SK-N-SH (cell line): ENCODE measurements around the gene WWOX. TPM values are rescaled to one million over a fixed set of nuclear protein-coding genes. Genes with fewer than 3 reads are reported as not detected.

ENCODE experiments used
- CTCF ChIA-PET: fragments of 300-600, 350-600 bp; formaldehyde crosslinking; extraction: SDS; loops from one replicate; lab custom pipeline; 2021; lab: Yijun Ruan, JAX
- POLR2A ChIA-PET: fragments of 350-600 bp; sonication (Branson Sonifier 250); formaldehyde crosslinking; extraction: SDS; loops from one replicate; lab custom pipeline; 2020; ENCODE audit warnings: antibody characterized with exemption, inconsistent platforms; lab: Yijun Ruan, JAX
- DNase-seq: peaks from one replicate; pipeline ENCODE4 v3.0.0; 2012
- H2AFZ ChIP-seq: fragments of 200-600 bp; sonication (generic); 2 replicates; pipeline ENCODE4 v1.8.1; 2016; ENCODE audit warnings: antibody characterized with exemption, mild to moderate bottlenecking, low read depth
- H3F3A ChIP-seq: fragments of 200-600 bp; sonication (generic); replicated peaks from 2 replicates; pipeline ENCODE3; 2016; ENCODE audit warnings: antibody characterized with exemption, mild to moderate bottlenecking; ENCODE audit not compliant: insufficient read depth
- H3K27ac ChIP-seq, 2 experiments: fragments of 200-500 bp in 1 of 2; fragments of 200-600 bp in 1 of 2; sonication (Bioruptor generic) in 1 of 2; sonication (generic), shearing (Covaris generic) in 1 of 2; 2 replicates each; pipeline versions ENCODE4 v1.5.1 to v1.6.1; 2014 to 2016; ENCODE audit warnings: low read depth in 2 of 2, inconsistent platforms in 1 of 2, low read length in 1 of 2, mild to moderate bottlenecking in 1 of 2, mixed read lengths in 1 of 2
- H3K27me3 ChIP-seq: fragments of 200-600 bp; sonication (generic), shearing (Covaris generic); 2 replicates; pipeline ENCODE4 v1.6.1; 2016; ENCODE audit warnings: mixed run types; ENCODE audit not compliant: insufficient read depth
- H3K36me3 ChIP-seq, 2 experiments: fragments of 200-500 bp in 1 of 2; fragments of 200-600 bp in 1 of 2; sonication (Bioruptor generic) in 1 of 2; sonication (generic) in 1 of 2; replicated peaks in 1 of 2; 2 replicates each; pipeline versions ENCODE3 to v1.5.1; 2014 to 2016; ENCODE audit warnings: low read length in 1 of 2, mild to moderate bottlenecking in 1 of 2; ENCODE audit not compliant: insufficient read depth in 2 of 2, control insufficient read depth in 1 of 2
- H3K4me1 ChIP-seq, 2 experiments: fragments of 200-500 bp in 1 of 2; fragments of 200-600 bp in 1 of 2; sonication (Bioruptor generic) in 1 of 2; sonication (generic), shearing (Covaris generic) in 1 of 2; 2 replicates each; pipeline versions ENCODE4 v1.5.1 to v1.6.1; 2014 to 2016; ENCODE audit warnings: low read depth in 1 of 2, low read length in 1 of 2, mixed run types in 1 of 2; ENCODE audit not compliant: insufficient read depth in 2 of 2, control insufficient read depth in 1 of 2
- H3K4me2 ChIP-seq: fragments of 200-600 bp; sonication (generic), shearing (Covaris generic); 2 replicates; pipeline ENCODE4 v1.6.1; 2017; ENCODE audit warnings: mixed run types
- H3K4me3 ChIP-seq, 2 experiments: fragments of 200-500 bp in 1 of 2; fragments of 200-600 bp in 1 of 2; sonication (Bioruptor generic) in 1 of 2; sonication (generic), shearing (Covaris generic) in 1 of 2; 2 replicates each; pipeline versions ENCODE4 v1.5.1 to v1.8.1; 2014 to 2016; ENCODE audit warnings: low read depth in 2 of 2, inconsistent platforms in 1 of 2, low read length in 1 of 2, mild to moderate bottlenecking in 1 of 2, mixed read lengths in 1 of 2, moderate library complexity in 1 of 2
- H3K79me2 ChIP-seq: fragments of 200-600 bp; sonication (generic); 2 replicates; pipeline ENCODE4 v1.8.1; 2017; ENCODE audit warnings: mild to moderate bottlenecking; ENCODE audit not compliant: insufficient read depth
- H3K9ac ChIP-seq: fragments of 200-600 bp; sonication (generic); 2 replicates; pipeline ENCODE4 v1.6.1; 2017; ENCODE audit warnings: mixed run types
- H3K9me2 ChIP-seq: fragments of 200-600 bp; sonication (generic); 2 replicates; pipeline ENCODE4 v1.6.1; 2017; ENCODE audit warnings: mixed run types
- H3K9me3 ChIP-seq: fragments of 200-600 bp; sonication (generic); 2 replicates; pipeline ENCODE4 v1.6.1; 2017; ENCODE audit warnings: mixed run types, mild to moderate bottlenecking, moderate library complexity
- H4K20me1 ChIP-seq: fragments of 200-600 bp; sonication (generic); 2 replicates; pipeline ENCODE4 v1.6.1; 2017; ENCODE audit warnings: mild to moderate bottlenecking, mixed run types; ENCODE audit not compliant: insufficient read depth
- CHD2 ChIP-seq: fragments of 150-350 bp; IDR thresholded peaks from 2 replicates; pipeline ENCODE4 v1.6.1; 2018; ENCODE audit warnings: low read length; ENCODE audit not compliant: partially characterized antibody
- ELF1 ChIP-seq: IDR thresholded peaks from 2 replicates; pipeline ENCODE4 v1.4.0; 2012
- EZH2phosphoT487 ChIP-seq: fragments of 200-600 bp; sonication (generic); IDR thresholded peaks from 2 replicates; pipeline ENCODE4 v1.6.1; 2017; ENCODE audit warnings: low read depth, mixed run types, mild to moderate bottlenecking, antibody characterized with exemption, moderate library complexity, borderline replicate concordance
- FOXM1 ChIP-seq: IDR thresholded peaks from 2 replicates; pipeline ENCODE4 v1.4.0; 2012; ENCODE audit warnings: low read depth, mild to moderate bottlenecking
- JUND ChIP-seq: IDR thresholded peaks from 2 replicates; pipeline ENCODE4 v1.4.0; 2012
- MXI1 ChIP-seq: IDR thresholded peaks from 2 replicates; pipeline ENCODE4 v1.6.1; 2012; ENCODE audit warnings: mild to moderate bottlenecking, low read depth, low read length, improper control_type of control experiment
- NFIC ChIP-seq: IDR thresholded peaks from 2 replicates; pipeline ENCODE4 v1.4.0; 2012; ENCODE audit warnings: borderline replicate concordance
- NRF1 ChIP-seq: IDR thresholded peaks from 2 replicates; pipeline ENCODE4 v1.6.1; 2012; ENCODE audit warnings: low read depth, mild to moderate bottlenecking, low read length
- RCOR1 ChIP-seq: fragments of 150-350 bp; IDR thresholded peaks from 2 replicates; pipeline ENCODE4 v1.6.1; 2017; ENCODE audit warnings: antibody characterized with exemption, low read length
- RXRA ChIP-seq: IDR thresholded peaks from 2 replicates; pipeline ENCODE4 v1.4.0; 2012; ENCODE audit warnings: low read depth, mild to moderate bottlenecking, borderline replicate concordance
- TCF12 ChIP-seq: IDR thresholded peaks from 2 replicates; pipeline ENCODE4 v1.4.0; 2012
- TEAD4 ChIP-seq: IDR thresholded peaks from 2 replicates; pipeline ENCODE4 v1.4.0; 2012; ENCODE audit warnings: mild to moderate bottlenecking, borderline replicate concordance; ENCODE audit not compliant: insufficient read depth
- YY1 ChIP-seq: IDR thresholded peaks from 2 replicates; pipeline ENCODE4 v1.4.0; 2012; ENCODE audit warnings: low read depth, mild to moderate bottlenecking
- WGBS: methylation state at CpG from one replicate; pipeline ENCODE4 v1.1.6; 2017; ENCODE audit warnings: low lambda C conversion rate; 5-methylcytosine and 5-hydroxymethylcytosine counted together
- polyA plus RNA-seq, 3 experiments: library from polyadenylated mRNA; depleted of rRNA; stranded (reverse); fragments of >200 nt; gene quantifications; 2 replicates each; pipeline ENCODE4 v1.2.3, GENCODE V29; 2012
- TF ChIP-seq, protein P1 (sequence below): fragments of 150-350 bp; IDR thresholded peaks from 2 replicates; pipeline ENCODE4 v1.6.1; 2017; ENCODE audit warnings: antibody characterized with exemption, low read length, low read depth, borderline replicate concordance
- TF ChIP-seq, protein P2 (sequence below): IDR thresholded peaks from 2 replicates; pipeline ENCODE4; 2012
- TF ChIP-seq, protein P3 (sequence below): fragments of 200-600 bp; sonication (generic); IDR thresholded peaks from 2 replicates; pipeline ENCODE4 v1.6.1; 2017; ENCODE audit warnings: antibody characterized with exemption, mild to moderate bottlenecking, moderate library complexity
- TF ChIP-seq, protein P4 (sequence below): IDR thresholded peaks from 2 replicates; pipeline ENCODE4 v1.4.0; 2012; ENCODE audit warnings: low read depth
- TF ChIP-seq, protein P5 (sequence below): IDR thresholded peaks from 2 replicates; pipeline ENCODE4 v1.6.1; 2012; ENCODE audit warnings: mild to moderate bottlenecking, low read depth, low read length, moderate library complexity
- TF ChIP-seq, protein P6 (sequence below): IDR thresholded peaks from 2 replicates; pipeline ENCODE4 v1.4.0; 2012; ENCODE audit warnings: low read depth, borderline replicate concordance

WWOX gene
- polyA plus RNA-seq, 1 of the 3 experiments (the other 2 are of a cell fraction): 10.8 TPM

DNA sequence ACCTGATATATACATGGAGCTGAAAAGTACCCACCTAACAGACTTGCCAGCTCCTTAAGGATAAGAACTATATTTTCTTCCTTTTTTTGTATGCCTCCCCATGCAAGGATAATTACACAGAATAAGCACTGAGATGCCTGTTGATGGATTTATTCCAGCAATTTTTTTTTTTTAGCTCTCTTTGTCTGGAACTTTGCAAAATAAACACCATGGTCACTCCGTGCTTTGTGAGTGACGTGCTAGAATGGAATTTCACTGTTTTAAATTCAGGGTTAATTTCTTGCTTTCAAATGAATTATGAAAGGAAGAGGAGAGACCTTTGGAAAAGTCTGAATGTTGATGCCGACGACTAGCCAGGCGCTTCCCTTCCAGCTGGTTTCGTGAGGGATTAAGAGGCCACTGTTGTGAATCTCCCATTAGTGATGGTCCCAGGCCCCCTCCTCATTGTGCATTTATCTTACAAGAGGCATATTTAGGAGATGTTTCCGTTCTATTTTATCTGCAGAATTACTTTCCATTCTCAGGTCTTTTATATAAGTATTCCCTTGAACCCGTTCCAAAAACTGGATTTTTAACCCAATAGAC lies 529.1 kb downstream of the WWOX start:
- no peak for DNase-seq
- no peaks in the 10 kb centered on the region for H3K9me2 ChIP-seq
- ChIA-PET CTCF (no interaction called here), POLR2A (no interaction called here)
- no peak overlapping the region for H3K4me3 ChIP-seq
- H3F3A ChIP-seq: no peaks in the 10 kb centered on the region
- no peak overlapping the region for H3K4me2 ChIP-seq
- no peaks in the 10 kb centered on the region for H4K20me1 ChIP-seq
- 54% methylated on average over 8 of the region's 8 CpGs for WGBS
- no peaks in the 10 kb centered on the region for H3K27me3 ChIP-seq
- no peak overlapping the region for H2AFZ ChIP-seq
- peaks cover 0 to 8% of the 10 kb centered on the region in 2 experiments; a peak in 2 of 4 replicates for H3K4me1 ChIP-seq
- no peaks in the 10 kb centered on the region for H3K36me3 ChIP-seq
- H3K9me3 ChIP-seq: no peaks in the 10 kb centered on the region
- no peak overlapping the region for H3K27ac ChIP-seq
- H3K79me2 ChIP-seq: no peaks in the 10 kb centered on the region
- TF ChIP-seq RXRA (no peak), ELF1 (no peak)
- TF ChIP-seq, protein P1, sequence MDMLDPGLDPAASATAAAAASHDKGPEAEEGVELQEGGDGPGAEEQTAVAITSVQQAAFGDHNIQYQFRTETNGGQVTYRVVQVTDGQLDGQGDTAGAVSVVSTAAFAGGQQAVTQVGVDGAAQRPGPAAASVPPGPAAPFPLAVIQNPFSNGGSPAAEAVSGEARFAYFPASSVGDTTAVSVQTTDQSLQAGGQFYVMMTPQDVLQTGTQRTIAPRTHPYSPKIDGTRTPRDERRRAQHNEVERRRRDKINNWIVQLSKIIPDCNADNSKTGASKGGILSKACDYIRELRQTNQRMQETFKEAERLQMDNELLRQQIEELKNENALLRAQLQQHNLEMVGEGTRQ: no peak
- H3K9ac ChIP-seq: no peak overlapping the region

DNA sequence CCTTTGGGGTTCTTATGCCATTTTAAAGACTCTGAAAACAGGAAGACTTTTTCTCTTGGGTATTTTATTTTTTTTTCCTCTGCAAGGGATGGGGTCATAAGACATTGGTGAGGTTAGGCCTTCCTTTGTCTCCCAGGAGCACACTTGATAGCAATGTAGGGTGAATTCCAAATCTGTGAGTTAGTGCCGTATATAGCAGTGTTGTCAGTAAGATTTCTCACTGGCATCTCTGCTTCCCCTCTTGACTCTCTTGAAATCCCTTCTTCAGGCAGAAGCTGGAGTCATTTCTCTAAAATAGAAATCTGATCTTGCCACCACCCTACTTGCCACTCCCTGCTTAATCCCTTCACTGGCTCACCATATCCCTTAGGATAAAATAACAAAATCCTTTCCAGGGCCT lies 529.7 kb downstream of the WWOX start:
- H3F3A ChIP-seq: no peaks in the 10 kb centered on the region
- no peak overlapping the region for H3K9ac ChIP-seq
- no peak overlapping the region for H3K4me3 ChIP-seq
- H3K4me1 ChIP-seq: peaks cover 0 to 6% of the 10 kb centered on the region in 2 experiments; a peak in 2 of 4 replicates
- no peak overlapping the region for H3K27ac ChIP-seq
- no peaks in the 10 kb centered on the region for H3K36me3 ChIP-seq
- H3K9me3 ChIP-seq: no peaks in the 10 kb centered on the region
- no peaks in the 10 kb centered on the region for H3K79me2 ChIP-seq
- no peak overlapping the region for H3K4me2 ChIP-seq
- CTCF ChIA-PET: no interaction called here
- no peaks in the 10 kb centered on the region for H3K9me2 ChIP-seq
- H4K20me1 ChIP-seq: no peaks in the 10 kb centered on the region
- WGBS: 32% methylated on average over 1 of the region's 1 CpG
- POLR2A ChIA-PET: no interaction called here
- TF ChIP-seq TCF12 (no peak), EZH2phosphoT487 (no peak), MXI1 (no peak), JUND (no peak), ELF1 (no peak), CHD2 (no peak), TEAD4 (no peak), RXRA (no peak), NRF1 (no peak), NFIC (no peak), YY1 (no peak), RCOR1 (no peak), FOXM1 (no peak)
- TF ChIP-seq, protein P2, sequence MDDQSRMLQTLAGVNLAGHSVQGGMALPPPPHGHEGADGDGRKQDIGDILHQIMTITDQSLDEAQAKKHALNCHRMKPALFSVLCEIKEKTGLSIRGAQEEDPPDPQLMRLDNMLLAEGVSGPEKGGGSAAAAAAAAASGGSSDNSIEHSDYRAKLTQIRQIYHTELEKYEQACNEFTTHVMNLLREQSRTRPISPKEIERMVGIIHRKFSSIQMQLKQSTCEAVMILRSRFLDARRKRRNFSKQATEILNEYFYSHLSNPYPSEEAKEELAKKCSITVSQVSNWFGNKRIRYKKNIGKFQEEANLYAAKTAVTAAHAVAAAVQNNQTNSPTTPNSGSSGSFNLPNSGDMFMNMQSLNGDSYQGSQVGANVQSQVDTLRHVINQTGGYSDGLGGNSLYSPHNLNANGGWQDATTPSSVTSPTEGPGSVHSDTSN: no peak
- TF ChIP-seq, protein P3, sequence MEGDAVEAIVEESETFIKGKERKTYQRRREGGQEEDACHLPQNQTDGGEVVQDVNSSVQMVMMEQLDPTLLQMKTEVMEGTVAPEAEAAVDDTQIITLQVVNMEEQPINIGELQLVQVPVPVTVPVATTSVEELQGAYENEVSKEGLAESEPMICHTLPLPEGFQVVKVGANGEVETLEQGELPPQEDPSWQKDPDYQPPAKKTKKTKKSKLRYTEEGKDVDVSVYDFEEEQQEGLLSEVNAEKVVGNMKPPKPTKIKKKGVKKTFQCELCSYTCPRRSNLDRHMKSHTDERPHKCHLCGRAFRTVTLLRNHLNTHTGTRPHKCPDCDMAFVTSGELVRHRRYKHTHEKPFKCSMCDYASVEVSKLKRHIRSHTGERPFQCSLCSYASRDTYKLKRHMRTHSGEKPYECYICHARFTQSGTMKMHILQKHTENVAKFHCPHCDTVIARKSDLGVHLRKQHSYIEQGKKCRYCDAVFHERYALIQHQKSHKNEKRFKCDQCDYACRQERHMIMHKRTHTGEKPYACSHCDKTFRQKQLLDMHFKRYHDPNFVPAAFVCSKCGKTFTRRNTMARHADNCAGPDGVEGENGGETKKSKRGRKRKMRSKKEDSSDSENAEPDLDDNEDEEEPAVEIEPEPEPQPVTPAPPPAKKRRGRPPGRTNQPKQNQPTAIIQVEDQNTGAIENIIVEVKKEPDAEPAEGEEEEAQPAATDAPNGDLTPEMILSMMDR: no peak
- TF ChIP-seq, protein P4, sequence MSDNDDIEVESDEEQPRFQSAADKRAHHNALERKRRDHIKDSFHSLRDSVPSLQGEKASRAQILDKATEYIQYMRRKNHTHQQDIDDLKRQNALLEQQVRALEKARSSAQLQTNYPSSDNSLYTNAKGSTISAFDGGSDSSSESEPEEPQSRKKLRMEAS: no peak
- TF ChIP-seq, protein P5, sequence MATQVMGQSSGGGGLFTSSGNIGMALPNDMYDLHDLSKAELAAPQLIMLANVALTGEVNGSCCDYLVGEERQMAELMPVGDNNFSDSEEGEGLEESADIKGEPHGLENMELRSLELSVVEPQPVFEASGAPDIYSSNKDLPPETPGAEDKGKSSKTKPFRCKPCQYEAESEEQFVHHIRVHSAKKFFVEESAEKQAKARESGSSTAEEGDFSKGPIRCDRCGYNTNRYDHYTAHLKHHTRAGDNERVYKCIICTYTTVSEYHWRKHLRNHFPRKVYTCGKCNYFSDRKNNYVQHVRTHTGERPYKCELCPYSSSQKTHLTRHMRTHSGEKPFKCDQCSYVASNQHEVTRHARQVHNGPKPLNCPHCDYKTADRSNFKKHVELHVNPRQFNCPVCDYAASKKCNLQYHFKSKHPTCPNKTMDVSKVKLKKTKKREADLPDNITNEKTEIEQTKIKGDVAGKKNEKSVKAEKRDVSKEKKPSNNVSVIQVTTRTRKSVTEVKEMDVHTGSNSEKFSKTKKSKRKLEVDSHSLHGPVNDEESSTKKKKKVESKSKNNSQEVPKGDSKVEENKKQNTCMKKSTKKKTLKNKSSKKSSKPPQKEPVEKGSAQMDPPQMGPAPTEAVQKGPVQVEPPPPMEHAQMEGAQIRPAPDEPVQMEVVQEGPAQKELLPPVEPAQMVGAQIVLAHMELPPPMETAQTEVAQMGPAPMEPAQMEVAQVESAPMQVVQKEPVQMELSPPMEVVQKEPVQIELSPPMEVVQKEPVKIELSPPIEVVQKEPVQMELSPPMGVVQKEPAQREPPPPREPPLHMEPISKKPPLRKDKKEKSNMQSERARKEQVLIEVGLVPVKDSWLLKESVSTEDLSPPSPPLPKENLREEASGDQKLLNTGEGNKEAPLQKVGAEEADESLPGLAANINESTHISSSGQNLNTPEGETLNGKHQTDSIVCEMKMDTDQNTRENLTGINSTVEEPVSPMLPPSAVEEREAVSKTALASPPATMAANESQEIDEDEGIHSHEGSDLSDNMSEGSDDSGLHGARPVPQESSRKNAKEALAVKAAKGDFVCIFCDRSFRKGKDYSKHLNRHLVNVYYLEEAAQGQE: no peak
- TF ChIP-seq, protein P6, sequence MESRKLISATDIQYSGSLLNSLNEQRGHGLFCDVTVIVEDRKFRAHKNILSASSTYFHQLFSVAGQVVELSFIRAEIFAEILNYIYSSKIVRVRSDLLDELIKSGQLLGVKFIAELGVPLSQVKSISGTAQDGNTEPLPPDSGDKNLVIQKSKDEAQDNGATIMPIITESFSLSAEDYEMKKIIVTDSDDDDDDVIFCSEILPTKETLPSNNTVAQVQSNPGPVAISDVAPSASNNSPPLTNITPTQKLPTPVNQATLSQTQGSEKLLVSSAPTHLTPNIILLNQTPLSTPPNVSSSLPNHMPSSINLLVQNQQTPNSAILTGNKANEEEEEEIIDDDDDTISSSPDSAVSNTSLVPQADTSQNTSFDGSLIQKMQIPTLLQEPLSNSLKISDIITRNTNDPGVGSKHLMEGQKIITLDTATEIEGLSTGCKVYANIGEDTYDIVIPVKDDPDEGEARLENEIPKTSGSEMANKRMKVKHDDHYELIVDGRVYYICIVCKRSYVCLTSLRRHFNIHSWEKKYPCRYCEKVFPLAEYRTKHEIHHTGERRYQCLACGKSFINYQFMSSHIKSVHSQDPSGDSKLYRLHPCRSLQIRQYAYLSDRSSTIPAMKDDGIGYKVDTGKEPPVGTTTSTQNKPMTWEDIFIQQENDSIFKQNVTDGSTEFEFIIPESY: no peak
- H2AFZ ChIP-seq: no peak overlapping the region
- no peaks in the 10 kb centered on the region for H3K27me3 ChIP-seq
- no peak for DNase-seq
